HepG2 (cell line): ENCODE measurements around the gene BCL2A1. TPM values are rescaled to one million over a fixed set of nuclear protein-coding genes. Genes with fewer than 3 reads are reported as not detected.

ENCODE experiments used
- ATAC-seq: fragments of 200-7000 bp; cut with Tn5 transposase; 3 replicates; pipeline ENCODE4 v1.9.1; 2020; ENCODE audit warnings: mild to moderate bottlenecking, moderate library complexity
- BruUV-seq: library from RNA; stranded (reverse); fragments of 400-500 nt; replicated peaks from 2 replicates; lab custom pipeline; 2021; lab: Mats Ljungman, UMichigan
- CTCF ChIA-PET: fragments of 300-600 bp; formaldehyde crosslinking; extraction: SDS; loops from one replicate; lab custom pipeline; 2021; ENCODE audit warnings: low total read pairs, inconsistent platforms, low intra/inter-chr PET ratio; lab: Yijun Ruan, JAX
- POLR2A ChIA-PET: fragments of 350-600 bp; sonication (Branson Sonifier 250); formaldehyde crosslinking; loops from one replicate; lab custom pipeline; 2020; ENCODE audit warnings: antibody characterized with exemption, inconsistent platforms; lab: Yijun Ruan, JAX
- DNase-seq: peaks from one replicate; pipeline ENCODE4 v3.0.0-alpha.2; 2015; ENCODE audit warnings: low spot score
- FAIRE-seq: peaks from 3 replicates; lab custom pipeline; 2011; peaks lifted over from hg19 to GRCh38; lab: Jason Lieb, UNC
- H2AFZ ChIP-seq: one replicate; pipeline ENCODE4 v1.6.1; 2011; ENCODE audit warnings: low read length, inconsistent platforms
- H3K27ac ChIP-seq: fragments of 300-600 bp; 3 replicates; pipeline ENCODE4 v1.8.0; 2011; ENCODE audit warnings: mixed run types, mild to moderate bottlenecking, mixed read lengths, low read length, inconsistent platforms; ENCODE audit not compliant: insufficient read depth; ENCODE audit errors: extremely low read length
- H3K27me3 ChIP-seq, 2 experiments: fragments of 200-600 bp in 1 of 2; 2 replicates in 1 of 2; 3 replicates in 1 of 2; pipeline versions ENCODE4 v1.6.0 to v1.8.0; 2011; ENCODE audit warnings: low read length in 2 of 2, mild to moderate bottlenecking in 2 of 2, moderate library complexity in 2 of 2, inconsistent platforms in 1 of 2; ENCODE audit not compliant: insufficient read depth in 2 of 2, control insufficient read depth in 1 of 2
- H3K36me3 ChIP-seq, 2 experiments: fragments of 200-600 bp in 1 of 2; replicated peaks in 1 of 2; 2 replicates in 1 of 2; 3 replicates in 1 of 2; pipeline versions ENCODE4 v1.5.1 to v1.8.0; 2011; ENCODE audit warnings: low read length in 2 of 2, inconsistent platforms in 1 of 2; ENCODE audit not compliant: insufficient read depth in 2 of 2, control insufficient read depth in 1 of 2
- H3K4me1 ChIP-seq: 2 replicates; pipeline ENCODE4 v1.5.1; 2012; ENCODE audit warnings: low read length, inconsistent platforms; ENCODE audit not compliant: insufficient read depth
- H3K4me2 ChIP-seq: 2 replicates; pipeline ENCODE4 v1.6.0; 2011; ENCODE audit warnings: low read depth, low read length, inconsistent platforms
- H3K4me3 ChIP-seq, 3 experiments: fragments of 200-600 bp in 1 of 3; sonication (generic), shearing (Covaris generic) in 1 of 3; replicated peaks in 1 of 3; 2 replicates each; pipeline ENCODE4 v1.5.1; 2011 to 2016; ENCODE audit warnings: low read length in 3 of 3, inconsistent platforms in 2 of 3, low read depth in 2 of 3, mild to moderate bottlenecking in 2 of 3, control low read depth in 1 of 3, mixed read lengths in 1 of 3; ENCODE audit not compliant: insufficient read depth in 1 of 3
- H3K79me2 ChIP-seq: one replicate; pipeline ENCODE4 v1.6.1; 2011; ENCODE audit warnings: low read length, inconsistent platforms; ENCODE audit not compliant: insufficient read depth
- H3K9ac ChIP-seq: 2 replicates; pipeline ENCODE4 v1.6.0; 2011; ENCODE audit warnings: mild to moderate bottlenecking, low read depth, low read length, inconsistent platforms; ENCODE audit not compliant: insufficient read depth
- H3K9me3 ChIP-seq: 2 replicates; pipeline ENCODE4 v1.5.1; 2012; ENCODE audit warnings: mild to moderate bottlenecking, low read length
- H4K20me1 ChIP-seq: 2 replicates; pipeline ENCODE4 v1.6.0; 2011; ENCODE audit warnings: inconsistent platforms, mild to moderate bottlenecking, low read length, moderate library complexity; ENCODE audit not compliant: insufficient read depth
- ERF ChIP-seq: IDR thresholded peaks from 2 replicates; pipeline ENCODE4 v1.6.1; 2018; ENCODE audit warnings: missing biosample characterization, missing genetic modification reagents
- MLX ChIP-seq: IDR thresholded peaks from 2 replicates; pipeline ENCODE4 v1.6.1; 2016
- PATZ1 ChIP-seq: sonication (generic); formaldehyde crosslinking; IDR thresholded peaks from 2 replicates; pipeline ENCODE4 v1.4.0; 2020; ENCODE audit warnings: missing genetic modification reagents
- TP53 ChIP-seq: sonication (generic); formaldehyde crosslinking; conservative IDR thresholded peaks from 2 replicates; pipeline ENCODE4 v1.4.0; 2020; ENCODE audit warnings: missing genetic modification reagents
- ZBTB8A ChIP-seq: sonication (generic); formaldehyde crosslinking; IDR thresholded peaks from 2 replicates; pipeline ENCODE4 v1.4.0; 2020; ENCODE audit warnings: mild to moderate bottlenecking, low read depth, missing genetic modification reagents, borderline replicate concordance
- ZNF224 ChIP-seq: sonication (generic); formaldehyde crosslinking; IDR thresholded peaks from 2 replicates; pipeline ENCODE4 v1.5.0; 2020; ENCODE audit warnings: mild to moderate bottlenecking, missing genetic modification reagents
- ZNF776 ChIP-seq: sonication (generic); formaldehyde crosslinking; IDR thresholded peaks from 2 replicates; pipeline ENCODE4 v1.4.0; 2020; ENCODE audit warnings: mild to moderate bottlenecking, missing genetic modification reagents
- WGBS: methylation state at CpG from one replicate; pipeline ENCODE4 v1.1.6; 2017; ENCODE audit warnings: low lambda C conversion rate; 5-methylcytosine and 5-hydroxymethylcytosine counted together
- in situ Hi-C: cut with HindIII; loops from 2 replicates; pipeline ENCODE4 v1.10.0; 2017; ENCODE audit warnings: low pct_unique_long_range_greater_than_20kb; ENCODE audit not compliant: extremely low pct_ligation_motif_present
- intact Hi-C: fragments of 100-400 bp; cut with micrococcal nuclease; formaldehyde crosslinking; loops from one replicate; pipeline ENCODE4 v1.10.0; 2022; ENCODE audit not compliant: unreplicated experiment
- polyA plus RNA-seq, 8 experiments: library from polyadenylated mRNA; depleted of rRNA in 3 of 8; stranded (reverse) in 7 of 8; unstranded in 1 of 8; fragments of >200 nt; fragmentation: Illumina TruSeq in 4 of 8; extraction: Trizol in 4 of 8; gene quantifications; 2 replicates each; pipeline versions ENCODE4 v1.2.1 to v1.2.3, GENCODE V29; 2011 to 2016; ENCODE audit warnings: low read depth in 4 of 8, missing spikeins in 1 of 8, mixed read lengths in 1 of 8; ENCODE audit not compliant: insufficient read depth in 1 of 8
- total RNA-seq, 5 experiments: library from RNA; depleted of rRNA; stranded (reverse); fragments of >200 nt; fragmentation: Illumina TruSeq; extraction: Trizol; gene quantifications; 2 replicates each; pipeline ENCODE4 v1.2.3, GENCODE V29; 2016; ENCODE audit warnings: low read depth in 1 of 5

The BCL2A1 gene
- total and polyA plus RNA-seq, 2 of the 13 experiments (the other 11 are each of a cell fraction or from before 2014, with no cell fraction given) = 0.08 to 0.31 TPM

- TF ChIP-seq PATZ1 (no peak), ERF (no peak), ZNF224 (CRISPR knock-in tag) (no peak)
These were observed 33.0 kb upstream of the BCL2A1 start (continued) for GRCh38 chr15:80003934-80004472.

GRCh38 chr15:80003171-80003570, 32.2 kb upstream of the BCL2A1 start:
- Histone ChIP-seq H3K9ac (no peak overlapping the region), H3K27me3 (no peaks in the 10 kb centered on the region), H3K9me3 (no peaks in the 10 kb centered on the region), H3K4me2 (no peak overlapping the region), H3K79me2 (no peaks in the 10 kb centered on the region), H4K20me1 (no peaks in the 10 kb centered on the region), H3K4me1 (peaks cover 22% of the 10 kb centered on the region), H2AFZ (no peak overlapping the region), H3K36me3 (no peaks in the 10 kb centered on the region), H3K27ac (no peak overlapping the region), H3K4me3 (no peak overlapping the region)
- BruUV-seq = no TSS peak
- CTCF ChIA-PET = no interaction called here
- ATAC-seq (no peak), DNase-seq (no peak), FAIRE-seq (no peak)
- intact Hi-C loops (no loop called here), in situ Hi-C loops (loop anchor here (25.0 kb wide), 1 partner anchor 309 kb away; no protein-coding TSS in a partner anchor)
- TF ChIP-seq MLX (CRISPR knock-in tag) (no peak), ZNF776 (CRISPR knock-in tag) (no peak), ZBTB8A (CRISPR knock-in tag) (no peak), TP53 (CRISPR knock-in tag) (peak; percentile 96)
- POLR2A ChIA-PET = no interaction called here
- 97% methylated on average over 11 of the region's 12 CpGs for WGBS
